GM12878 (cell line): ENCODE data around the gene MED22. TPM values are rescaled to one million over a fixed set of nuclear protein-coding genes. Genes with fewer than 3 reads are reported as not detected.
A peak's percentile ranks its signal among the peaks of the same experiment; 100 is the strongest.

Experiments used
- BMI1 ChIP-seq: fragments of 450-650 bp; IDR thresholded peaks from 2 replicates; pipeline ENCODE4 v1.6.1; 2016; ENCODE audit warnings: mild to moderate bottlenecking, moderate library complexity, borderline replicate concordance
- CEBPB ChIP-seq, 2 experiments: fragments of 150-350 bp in 1 of 2; IDR thresholded peaks; 2 replicates each; pipeline ENCODE4 v1.6.1; 2012 to 2014; ENCODE audit warnings: low read depth in 2 of 2, low read length in 2 of 2, borderline replicate concordance in 1 of 2, inconsistent platforms in 1 of 2
- EZH2 ChIP-seq: IDR thresholded peaks from 2 replicates; pipeline ENCODE4 v1.6.1; 2012; ENCODE audit warnings: low read depth, mild to moderate bottlenecking, control low read depth, inconsistent platforms, low read length, borderline replicate concordance; ENCODE audit not compliant: control insufficient read depth
- MYC ChIP-seq: IDR thresholded peaks from 2 replicates; pipeline ENCODE4 v1.6.1; 2011; ENCODE audit warnings: mild to moderate bottlenecking, low read length, moderate library complexity, inconsistent platforms; ENCODE audit not compliant: insufficient read depth, insufficient replicate concordance, insufficient read length, severe bottlenecking
- NR2F1 ChIP-seq: fragments of 450-650 bp; conservative IDR thresholded peaks from 2 replicates; pipeline ENCODE4 v1.6.1; 2017; ENCODE audit warnings: mild to moderate bottlenecking
- SMC3 ChIP-seq: IDR thresholded peaks from 2 replicates; pipeline ENCODE4 v1.6.1; 2011; ENCODE audit warnings: low read length, improper control_type of control experiment, borderline replicate concordance
- STAT1 ChIP-seq: fragments of 450-650 bp; conservative IDR thresholded peaks from 2 replicates; pipeline ENCODE4 v1.6.1; 2014; ENCODE audit warnings: antibody characterized with exemption, mild to moderate bottlenecking
- ZZZ3 ChIP-seq: IDR thresholded peaks from 2 replicates; pipeline ENCODE4 v1.6.1; 2011; ENCODE audit warnings: low read depth; ENCODE audit not compliant: control insufficient read depth, insufficient read length
- polyA plus RNA-seq, 11 experiments: library from polyadenylated mRNA; depleted of rRNA in 4 of 11; unstranded in 6 of 11; stranded (reverse) in 5 of 11; fragments of >200 nt; fragmentation: Nextera tagmentation in 4 of 11; fragmentation: Illumina TruSeq in 1 of 11; extraction: Ambion mirVana in 4 of 11; extraction: Trizol in 1 of 11; gene quantifications; 1 replicate in 1 of 11; 2 replicates in 10 of 11; pipeline versions ENCODE4 v1.2.1 to v1.2.3, GENCODE V29; 2011 to 2016; ENCODE audit warnings: inconsistent platforms in 2 of 11, missing spikeins in 2 of 11, low read depth in 1 of 11
- total RNA-seq, 4 experiments: library from RNA; depleted of rRNA in 3 of 4; stranded (reverse); fragments of >200 nt in 3 of 4; fragmentation: Illumina TruSeq in 1 of 4; extraction: Trizol in 1 of 4; gene quantifications; 2 replicates each; pipeline versions ENCODE4 v1.2.1 to v1.2.3, GENCODE V29; 2013 to 2021
- TF ChIP-seq, protein P1 (sequence below): IDR thresholded peaks from 2 replicates; pipeline ENCODE4 v1.6.1; 2011; ENCODE audit warnings: borderline replicate concordance, low read depth, mild to moderate bottlenecking, moderate library complexity, low read length; ENCODE audit not compliant: insufficient read depth, poor library complexity, severe bottlenecking
- TF ChIP-seq, protein P2 (sequence below): IDR thresholded peaks from 2 replicates; pipeline ENCODE4 v1.6.1; 2012; ENCODE audit warnings: mild to moderate bottlenecking, low read depth, low read length
- TF ChIP-seq, protein P3 (sequence below): IDR thresholded peaks from 2 replicates; pipeline ENCODE4 v1.6.1; 2011; ENCODE audit warnings: mild to moderate bottlenecking, low read depth, low read length, moderate library complexity; ENCODE audit not compliant: insufficient replicate concordance
- TF ChIP-seq, protein P4 (sequence below): fragments of 450-650 bp; conservative IDR thresholded peaks from 2 replicates; pipeline ENCODE4 v1.6.1; 2017; ENCODE audit warnings: mild to moderate bottlenecking, moderate library complexity
- TF ChIP-seq, protein P5 (sequence below): fragments of 450-650 bp; IDR thresholded peaks from 2 replicates; pipeline ENCODE4 v1.6.1; 2016; ENCODE audit warnings: mild to moderate bottlenecking, moderate library complexity, borderline replicate concordance

Gene MED22
- total and polyA plus RNA-seq, 10 of the 15 experiments (the other 5 are each of a cell fraction or from before 2014, with no cell fraction given) = 1.4 to 42.1 (median 24.6) TPM

DNA sequence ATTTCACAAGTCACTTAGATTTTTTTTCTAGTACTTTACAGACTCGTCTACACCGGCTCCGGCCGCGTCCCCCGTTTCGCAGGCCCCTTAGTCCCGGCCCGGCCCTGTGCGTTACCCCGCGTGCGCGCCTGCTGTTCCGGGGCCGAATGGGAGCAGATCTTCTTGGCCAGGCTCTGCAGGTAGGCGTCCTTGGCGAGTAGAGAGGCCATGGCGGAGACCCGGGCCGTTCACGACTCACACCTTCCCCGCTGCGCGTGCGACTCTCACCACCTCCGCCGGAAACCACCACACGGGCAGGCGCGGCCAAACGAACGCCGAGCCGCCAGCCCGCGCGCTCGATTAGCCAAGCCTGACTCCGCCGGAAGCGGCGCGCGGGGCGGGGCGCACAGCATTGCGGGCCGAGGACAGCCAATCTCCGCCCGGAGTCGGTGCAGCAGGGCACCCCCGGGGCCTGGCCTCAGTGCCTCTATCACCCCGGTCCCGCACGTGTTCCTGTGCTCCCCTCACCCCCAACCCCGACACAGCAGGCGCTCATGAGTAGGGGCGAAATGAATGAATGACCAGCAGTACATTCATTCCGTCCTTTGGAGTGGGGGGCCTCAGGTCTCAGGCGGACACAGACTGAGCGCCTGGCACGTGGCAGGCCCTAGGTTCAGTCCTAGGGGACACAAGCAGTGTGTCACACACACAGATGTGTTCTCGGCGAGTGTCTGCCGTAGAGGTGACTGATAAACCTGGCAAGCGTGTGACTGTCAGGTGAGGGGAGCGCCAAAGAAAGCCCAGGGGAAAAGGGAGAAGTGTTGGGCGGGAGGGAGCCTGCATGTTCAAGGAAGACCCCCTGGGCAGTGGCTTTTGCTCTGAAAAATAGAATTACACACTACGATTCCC is 11.8 kb downstream of the MED22 start, which contains the start of gene SURF6 (continued):
- TF ChIP-seq, protein P1, sequence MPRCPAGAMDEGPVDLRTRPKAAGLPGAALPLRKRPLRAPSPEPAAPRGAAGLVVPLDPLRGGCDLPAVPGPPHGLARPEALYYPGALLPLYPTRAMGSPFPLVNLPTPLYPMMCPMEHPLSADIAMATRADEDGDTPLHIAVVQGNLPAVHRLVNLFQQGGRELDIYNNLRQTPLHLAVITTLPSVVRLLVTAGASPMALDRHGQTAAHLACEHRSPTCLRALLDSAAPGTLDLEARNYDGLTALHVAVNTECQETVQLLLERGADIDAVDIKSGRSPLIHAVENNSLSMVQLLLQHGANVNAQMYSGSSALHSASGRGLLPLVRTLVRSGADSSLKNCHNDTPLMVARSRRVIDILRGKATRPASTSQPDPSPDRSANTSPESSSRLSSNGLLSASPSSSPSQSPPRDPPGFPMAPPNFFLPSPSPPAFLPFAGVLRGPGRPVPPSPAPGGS = peak; percentile 81
- no peak for TF ChIP-seq SMC3
- TF ChIP-seq EZH2 = no peak
- TF ChIP-seq, protein P2, sequence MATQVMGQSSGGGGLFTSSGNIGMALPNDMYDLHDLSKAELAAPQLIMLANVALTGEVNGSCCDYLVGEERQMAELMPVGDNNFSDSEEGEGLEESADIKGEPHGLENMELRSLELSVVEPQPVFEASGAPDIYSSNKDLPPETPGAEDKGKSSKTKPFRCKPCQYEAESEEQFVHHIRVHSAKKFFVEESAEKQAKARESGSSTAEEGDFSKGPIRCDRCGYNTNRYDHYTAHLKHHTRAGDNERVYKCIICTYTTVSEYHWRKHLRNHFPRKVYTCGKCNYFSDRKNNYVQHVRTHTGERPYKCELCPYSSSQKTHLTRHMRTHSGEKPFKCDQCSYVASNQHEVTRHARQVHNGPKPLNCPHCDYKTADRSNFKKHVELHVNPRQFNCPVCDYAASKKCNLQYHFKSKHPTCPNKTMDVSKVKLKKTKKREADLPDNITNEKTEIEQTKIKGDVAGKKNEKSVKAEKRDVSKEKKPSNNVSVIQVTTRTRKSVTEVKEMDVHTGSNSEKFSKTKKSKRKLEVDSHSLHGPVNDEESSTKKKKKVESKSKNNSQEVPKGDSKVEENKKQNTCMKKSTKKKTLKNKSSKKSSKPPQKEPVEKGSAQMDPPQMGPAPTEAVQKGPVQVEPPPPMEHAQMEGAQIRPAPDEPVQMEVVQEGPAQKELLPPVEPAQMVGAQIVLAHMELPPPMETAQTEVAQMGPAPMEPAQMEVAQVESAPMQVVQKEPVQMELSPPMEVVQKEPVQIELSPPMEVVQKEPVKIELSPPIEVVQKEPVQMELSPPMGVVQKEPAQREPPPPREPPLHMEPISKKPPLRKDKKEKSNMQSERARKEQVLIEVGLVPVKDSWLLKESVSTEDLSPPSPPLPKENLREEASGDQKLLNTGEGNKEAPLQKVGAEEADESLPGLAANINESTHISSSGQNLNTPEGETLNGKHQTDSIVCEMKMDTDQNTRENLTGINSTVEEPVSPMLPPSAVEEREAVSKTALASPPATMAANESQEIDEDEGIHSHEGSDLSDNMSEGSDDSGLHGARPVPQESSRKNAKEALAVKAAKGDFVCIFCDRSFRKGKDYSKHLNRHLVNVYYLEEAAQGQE = 0 out of 2 replicates have a peak, but pooled peaks have one; percentile 21
- TF ChIP-seq MYC = peak; percentile 97
- peak; percentile 88 for TF ChIP-seq STAT1
- TF ChIP-seq, protein P3, sequence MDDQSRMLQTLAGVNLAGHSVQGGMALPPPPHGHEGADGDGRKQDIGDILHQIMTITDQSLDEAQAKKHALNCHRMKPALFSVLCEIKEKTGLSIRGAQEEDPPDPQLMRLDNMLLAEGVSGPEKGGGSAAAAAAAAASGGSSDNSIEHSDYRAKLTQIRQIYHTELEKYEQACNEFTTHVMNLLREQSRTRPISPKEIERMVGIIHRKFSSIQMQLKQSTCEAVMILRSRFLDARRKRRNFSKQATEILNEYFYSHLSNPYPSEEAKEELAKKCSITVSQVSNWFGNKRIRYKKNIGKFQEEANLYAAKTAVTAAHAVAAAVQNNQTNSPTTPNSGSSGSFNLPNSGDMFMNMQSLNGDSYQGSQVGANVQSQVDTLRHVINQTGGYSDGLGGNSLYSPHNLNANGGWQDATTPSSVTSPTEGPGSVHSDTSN = peak; percentile 13
- TF ChIP-seq, protein P4, sequence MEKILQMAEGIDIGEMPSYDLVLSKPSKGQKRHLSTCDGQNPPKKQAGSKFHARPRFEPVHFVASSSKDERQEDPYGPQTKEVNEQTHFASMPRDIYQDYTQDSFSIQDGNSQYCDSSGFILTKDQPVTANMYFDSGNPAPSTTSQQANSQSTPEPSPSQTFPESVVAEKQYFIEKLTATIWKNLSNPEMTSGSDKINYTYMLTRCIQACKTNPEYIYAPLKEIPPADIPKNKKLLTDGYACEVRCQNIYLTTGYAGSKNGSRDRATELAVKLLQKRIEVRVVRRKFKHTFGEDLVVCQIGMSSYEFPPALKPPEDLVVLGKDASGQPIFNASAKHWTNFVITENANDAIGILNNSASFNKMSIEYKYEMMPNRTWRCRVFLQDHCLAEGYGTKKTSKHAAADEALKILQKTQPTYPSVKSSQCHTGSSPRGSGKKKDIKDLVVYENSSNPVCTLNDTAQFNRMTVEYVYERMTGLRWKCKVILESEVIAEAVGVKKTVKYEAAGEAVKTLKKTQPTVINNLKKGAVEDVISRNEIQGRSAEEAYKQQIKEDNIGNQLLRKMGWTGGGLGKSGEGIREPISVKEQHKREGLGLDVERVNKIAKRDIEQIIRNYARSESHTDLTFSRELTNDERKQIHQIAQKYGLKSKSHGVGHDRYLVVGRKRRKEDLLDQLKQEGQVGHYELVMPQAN = peak; percentile 91
- TF ChIP-seq, protein P5, sequence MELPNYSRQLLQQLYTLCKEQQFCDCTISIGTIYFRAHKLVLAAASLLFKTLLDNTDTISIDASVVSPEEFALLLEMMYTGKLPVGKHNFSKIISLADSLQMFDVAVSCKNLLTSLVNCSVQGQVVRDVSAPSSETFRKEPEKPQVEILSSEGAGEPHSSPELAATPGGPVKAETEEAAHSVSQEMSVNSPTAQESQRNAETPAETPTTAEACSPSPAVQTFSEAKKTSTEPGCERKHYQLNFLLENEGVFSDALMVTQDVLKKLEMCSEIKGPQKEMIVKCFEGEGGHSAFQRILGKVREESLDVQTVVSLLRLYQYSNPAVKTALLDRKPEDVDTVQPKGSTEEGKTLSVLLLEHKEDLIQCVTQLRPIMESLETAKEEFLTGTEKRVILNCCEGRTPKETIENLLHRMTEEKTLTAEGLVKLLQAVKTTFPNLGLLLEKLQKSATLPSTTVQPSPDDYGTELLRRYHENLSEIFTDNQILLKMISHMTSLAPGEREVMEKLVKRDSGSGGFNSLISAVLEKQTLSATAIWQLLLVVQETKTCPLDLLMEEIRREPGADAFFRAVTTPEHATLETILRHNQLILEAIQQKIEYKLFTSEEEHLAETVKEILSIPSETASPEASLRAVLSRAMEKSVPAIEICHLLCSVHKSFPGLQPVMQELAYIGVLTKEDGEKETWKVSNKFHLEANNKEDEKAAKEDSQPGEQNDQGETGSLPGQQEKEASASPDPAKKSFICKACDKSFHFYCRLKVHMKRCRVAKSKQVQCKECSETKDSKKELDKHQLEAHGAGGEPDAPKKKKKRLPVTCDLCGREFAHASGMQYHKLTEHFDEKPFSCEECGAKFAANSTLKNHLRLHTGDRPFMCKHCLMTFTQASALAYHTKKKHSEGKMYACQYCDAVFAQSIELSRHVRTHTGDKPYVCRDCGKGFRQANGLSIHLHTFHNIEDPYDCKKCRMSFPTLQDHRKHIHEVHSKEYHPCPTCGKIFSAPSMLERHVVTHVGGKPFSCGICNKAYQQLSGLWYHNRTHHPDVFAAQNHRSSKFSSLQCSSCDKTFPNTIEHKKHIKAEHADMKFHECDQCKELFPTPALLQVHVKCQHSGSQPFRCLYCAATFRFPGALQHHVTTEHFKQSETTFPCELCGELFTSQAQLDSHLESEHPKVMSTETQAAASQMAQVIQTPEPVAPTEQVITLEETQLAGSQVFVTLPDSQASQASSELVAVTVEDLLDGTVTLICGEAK = peak; percentile 88
- no peak for TF ChIP-seq ZZZ3
- TF ChIP-seq BMI1 = no peak
- peak in 1 of 2 experiments; percentile 26; a peak in 1 of 4 replicates for TF ChIP-seq CEBPB (IDR thresholded peaks at IDR 0.05; ENCODE audit: borderline replicate concordance in 1 of 2, low read depth in 2 of 2, low read length in 2 of 2)
- TF ChIP-seq NR2F1 = peak; percentile 75
